SK-N-SH (cell line): ENCODE measurements around the gene SLC38A2.

ENCODE experiments used
- CHD2 ChIP-seq: fragments of 150-350 bp; IDR thresholded peaks from 2 replicates; pipeline ENCODE4 v1.6.1; 2018; ENCODE audit warnings: low read length; ENCODE audit not compliant: partially characterized antibody
- CTCF ChIP-seq: fragments of 200-600 bp; sonication (generic); IDR thresholded peaks from 2 replicates; pipeline ENCODE4 v1.6.1; 2017; ENCODE audit warnings: antibody characterized with exemption, mild to moderate bottlenecking, moderate library complexity
- EP300 ChIP-seq, 2 experiments: IDR thresholded peaks; 2 replicates each; pipeline versions ENCODE4 v1.4.0 to v1.6.1; 2012; ENCODE audit warnings: borderline replicate concordance in 1 of 2, low read depth in 1 of 2, low read length in 1 of 2
- EZH2phosphoT487 ChIP-seq: fragments of 200-600 bp; sonication (generic); IDR thresholded peaks from 2 replicates; pipeline ENCODE4 v1.6.1; 2017; ENCODE audit warnings: low read depth, mixed run types, mild to moderate bottlenecking, antibody characterized with exemption, moderate library complexity, borderline replicate concordance
- GABPA ChIP-seq: IDR thresholded peaks from 2 replicates; pipeline ENCODE4 v1.4.0; 2012; ENCODE audit warnings: low read depth, mild to moderate bottlenecking
- IRF3 ChIP-seq: fragments of 150-350 bp; IDR thresholded peaks from 2 replicates; pipeline ENCODE4 v1.6.1; 2016; ENCODE audit warnings: mild to moderate bottlenecking, low read depth, low read length
- POLR2AphosphoS5 ChIP-seq: IDR thresholded peaks from 2 replicates; pipeline ENCODE4 v1.6.1; 2012; ENCODE audit warnings: low read depth, low read length
- RCOR1 ChIP-seq: fragments of 150-350 bp; IDR thresholded peaks from 2 replicates; pipeline ENCODE4 v1.6.1; 2017; ENCODE audit warnings: antibody characterized with exemption, low read length
- REST ChIP-seq: IDR thresholded peaks from 2 replicates; pipeline ENCODE4 v1.6.1; 2012; ENCODE audit warnings: mild to moderate bottlenecking, low read depth, low read length, moderate library complexity
- TAF1 ChIP-seq: IDR thresholded peaks from 2 replicates; pipeline ENCODE4 v1.6.1; 2012; ENCODE audit warnings: low read depth, mild to moderate bottlenecking, low read length, moderate library complexity, borderline replicate concordance
- USF1 ChIP-seq: IDR thresholded peaks from 2 replicates; pipeline ENCODE4 v1.4.0; 2012; ENCODE audit warnings: low read depth, borderline replicate concordance
- YY1 ChIP-seq: IDR thresholded peaks from 2 replicates; pipeline ENCODE4 v1.4.0; 2012; ENCODE audit warnings: low read depth, mild to moderate bottlenecking

- TF ChIP-seq YY1 (no peak), POLR2AphosphoS5 (no peak), EP300 (IDR thresholded peaks at IDR 0.05; ENCODE audit: borderline replicate concordance in 1 of 2, low read depth in 1 of 2, low read length in 1 of 2) (no peak), CHD2 (no peak), GABPA (no peak), CTCF (no peak), TAF1 (no peak), RCOR1 (no peak), IRF3 (no peak), REST (no peak), USF1 (no peak), EZH2phosphoT487 (no peak)
Measured at GRCh38 chr12:46401662-46402061, 29.1 kb upstream of the SLC38A2 start.
